CD4-positive, alpha-beta T cell treated with Interleukin-6 for 4 hours (primary cell): Measurements from ENCODE around the gene PTCHD1.

ENCODE experiments used
- DNase-seq: peaks from one replicate; pipeline ENCODE4 v3.0.0-alpha.2; 2020; ENCODE audit warnings: mixed read lengths

PTCHD1 gene

GRCh38 chrX:23422912-23423311, 88.3 kb downstream of the PTCHD1 start:
- DNase-seq: no peak

GRCh38 chrX:23434356-23434884, 99.8 kb downstream of the PTCHD1 start:
- DNase-seq: no peak

- no peak for DNase-seq
Measured at GRCh38 chrX:23435108-23435507, 100.5 kb downstream of the PTCHD1 start.

GRCh38 chrX:23435575-23435974, 100.9 kb downstream of the PTCHD1 start:
- DNase-seq: no peak

GRCh38 chrX:23436875-23437274, 102.2 kb downstream of the PTCHD1 start:
- DNase-seq: no peak

- no peak for DNase-seq
Measured at GRCh38 chrX:23451266-23451665, 116.6 kb downstream of the PTCHD1 start.
